Right cardiac atrium (tissue), 5 donors: Measurements from ENCODE around the gene RNF225. TPM values are rescaled to one million over a fixed set of nuclear protein-coding genes. Genes with fewer than 3 reads are reported as not detected.

Experiments
- ATAC-seq, 2 donors: fragments of 200-7000 bp; cut with Tn5 transposase; one replicate each; pipeline versions ENCODE4 v1.8.0 to v1.9.1; 2020; ENCODE audit warnings: moderate library complexity in 2 of 2, mild to moderate bottlenecking in 1 of 2
- DNase-seq, 3 donors: peaks; one replicate each; pipeline ENCODE4 v3.0.0-alpha.2; 2020
- H3K27ac ChIP-seq: one replicate; pipeline ENCODE4 v1.5.1; 2013; ENCODE audit warnings: mild to moderate bottlenecking, low read length, control low read depth, moderate library complexity
- H3K27me3 ChIP-seq: one replicate; pipeline ENCODE4 v1.6.1; 2013; ENCODE audit not compliant: control insufficient read depth, insufficient read depth
- H3K4me1 ChIP-seq: one replicate; pipeline ENCODE4 v1.6.1; 2013; ENCODE audit warnings: low read length; ENCODE audit not compliant: control insufficient read depth, insufficient read depth
- H3K4me3 ChIP-seq: one replicate; pipeline ENCODE4 v1.5.1; 2013; ENCODE audit warnings: low read length, control low read depth
- H3K9me3 ChIP-seq: one replicate; pipeline ENCODE4 v1.6.1; 2013; ENCODE audit warnings: low read length; ENCODE audit not compliant: control insufficient read depth
- WGBS: extraction: QIAGEN DNeasy Blood & Tissue Kit; methylation state at CpG from one replicate; pipeline ENCODE4 v1.1.7; 2013; 5-methylcytosine and 5-hydroxymethylcytosine counted together
- intact Hi-C, 4 donors: fragments of 100-400 bp; cut with DNase I; formaldehyde crosslinking; loops; one replicate each; pipeline versions ENCODE4 v1.11.0 to v1.14.0; 2022 to 2023
- polyA plus RNA-seq: library from polyadenylated mRNA; stranded (reverse); fragments of 200-250 nt; gene quantifications from one replicate; pipeline ENCODE4 v1.2.3, GENCODE V29; 2013
- total RNA-seq, 4 donors: library from RNA; stranded (reverse); fragmentation: NEBNext Ultra II Directional; extraction: Animal tissue kit (Norgen Biotek cat#: 25700); gene quantifications; one replicate each; pipeline ENCODE4 v1.2.1, GENCODE V29; 2021
- donor health status: healthy with polysubstance abuse.
- donor health status: DM: no; HTN: yes; CAD: no.
- donor health status: DM: no; HTN: no; CAD: no.
- donor health status: DM: no; HTN: yes; CAD: no; lungs with severe emphysema.
- donor health status: DM: yes; HTN: yes; CAD: no.

The RNF225 gene
- total and polyA plus RNA-seq, 5 donors = not detected

- no peak overlapping the region for H3K27ac ChIP-seq
- DNase-seq (peak in 1 of 3 donors; percentile 38), ATAC-seq (peak in 1 of 2 donors; percentile 5)
- no peak overlapping the region for H3K4me3 ChIP-seq
- WGBS = 73% methylated on average over 3 of the region's 3 CpGs
- H3K4me1 ChIP-seq = no peaks in the 10 kb centered on the region
- intact Hi-C loops = no loop called here
- H3K27me3 ChIP-seq = no peaks in the 10 kb centered on the region
- no peaks in the 10 kb centered on the region for H3K9me3 ChIP-seq
Measured at GRCh38 chr19:58394821-58395219, 636 bp upstream of the RNF225 start.

- Histone ChIP-seq H3K4me3 (no peak overlapping the region), H3K9me3 (no peaks in the 10 kb centered on the region), H3K27ac (no peak overlapping the region), H3K4me1 (no peaks in the 10 kb centered on the region), H3K27me3 (no peaks in the 10 kb centered on the region)
- DNase-seq (peak in 1 of 3 donors; percentile 61), ATAC-seq (no peak)
- intact Hi-C loops = no loop called here
- 4% methylated on average over 75 of the region's 75 CpGs for WGBS
Measured at GRCh38 chr19:58395979-58396627, 647 bp downstream of the RNF225 start.

DNA sequence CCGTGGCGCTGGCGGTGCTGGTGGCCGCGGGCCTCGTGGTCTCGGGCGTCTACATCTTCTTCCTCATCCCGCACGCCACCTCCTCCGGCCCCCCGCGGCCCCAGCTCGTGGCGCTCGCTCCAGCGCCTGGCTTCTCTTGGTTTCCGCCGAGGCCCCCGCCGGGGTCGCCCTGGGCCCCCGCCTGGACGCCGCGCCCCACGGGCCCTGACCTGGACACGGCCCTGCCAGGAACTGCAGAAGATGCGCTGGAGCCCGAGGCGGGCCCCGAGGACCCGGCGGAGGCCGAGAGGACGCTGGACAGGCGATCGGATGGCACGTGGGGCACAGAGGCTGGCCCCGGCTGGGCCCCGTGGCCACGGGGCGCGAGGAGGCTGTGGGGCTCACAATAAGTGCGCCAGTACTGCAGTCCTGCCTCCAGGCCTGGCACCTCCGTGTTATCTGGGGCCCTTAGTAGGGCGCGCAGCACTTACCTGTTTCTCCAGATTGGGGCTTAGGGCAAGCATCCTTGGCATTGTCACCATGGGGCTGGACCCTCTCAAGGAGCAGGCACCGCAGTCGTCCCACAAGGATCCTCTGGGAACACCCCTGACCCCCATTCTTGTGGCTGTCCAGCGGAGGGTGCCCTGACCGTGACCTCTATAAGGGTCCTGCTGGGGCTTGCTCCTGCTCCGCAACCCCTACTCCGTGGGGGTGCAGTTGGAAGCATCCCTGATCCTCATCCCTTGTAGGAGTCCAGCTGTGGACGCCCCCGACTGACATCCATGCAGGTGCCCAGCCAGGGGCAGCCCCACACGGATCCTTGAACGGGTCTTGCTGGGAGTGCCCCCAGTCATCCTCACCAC is 1.5 kb downstream of the RNF225 start:
- H3K27ac ChIP-seq = no peak overlapping the region
- no peaks in the 10 kb centered on the region for H3K4me1 ChIP-seq
- H3K27me3 ChIP-seq = no peaks in the 10 kb centered on the region
- DNase-seq (peak in 1 of 3 donors; percentile 50), ATAC-seq (no peak)
- H3K4me3 ChIP-seq = no peak overlapping the region
- no peaks in the 10 kb centered on the region for H3K9me3 ChIP-seq
- intact Hi-C loops = no loop called here
- 28% methylated on average over 58 of the region's 58 CpGs for WGBS

DNA sequence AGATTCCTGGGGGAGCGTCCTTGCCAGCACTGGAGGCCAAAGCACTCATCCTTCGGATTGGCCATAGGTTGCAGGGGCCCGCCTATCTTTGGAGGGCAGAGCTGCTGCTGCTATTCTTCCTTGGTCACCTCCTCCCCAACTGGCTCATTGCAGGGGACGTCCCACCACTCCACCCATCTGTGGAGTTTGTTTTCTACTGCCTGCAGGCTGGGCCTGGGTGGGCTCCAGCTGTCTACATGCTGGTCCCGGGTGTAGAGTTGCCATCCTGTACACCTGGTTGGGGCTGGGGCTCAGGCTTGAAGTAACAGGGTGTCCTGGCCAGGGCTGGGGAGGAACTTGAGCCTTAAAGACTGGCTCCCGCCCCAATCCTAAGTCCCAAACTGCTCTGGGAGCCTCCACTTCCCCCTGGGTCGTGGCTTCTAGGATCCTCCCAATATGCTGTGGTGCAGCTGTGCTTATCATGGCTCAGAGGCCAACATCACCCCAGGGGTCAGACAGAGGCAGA is 2.1 kb downstream of the RNF225 start:
- no peaks in the 10 kb centered on the region for H3K27me3 ChIP-seq
- no peaks in the 10 kb centered on the region for H3K9me3 ChIP-seq
- ATAC-seq (no peak), DNase-seq (no peak)
- intact Hi-C loops = no loop called here
- no peak overlapping the region for H3K27ac ChIP-seq
- no peaks in the 10 kb centered on the region for H3K4me1 ChIP-seq
- WGBS = 56% methylated on average over 7 of the region's 7 CpGs
- H3K4me3 ChIP-seq = no peak overlapping the region

DNA sequence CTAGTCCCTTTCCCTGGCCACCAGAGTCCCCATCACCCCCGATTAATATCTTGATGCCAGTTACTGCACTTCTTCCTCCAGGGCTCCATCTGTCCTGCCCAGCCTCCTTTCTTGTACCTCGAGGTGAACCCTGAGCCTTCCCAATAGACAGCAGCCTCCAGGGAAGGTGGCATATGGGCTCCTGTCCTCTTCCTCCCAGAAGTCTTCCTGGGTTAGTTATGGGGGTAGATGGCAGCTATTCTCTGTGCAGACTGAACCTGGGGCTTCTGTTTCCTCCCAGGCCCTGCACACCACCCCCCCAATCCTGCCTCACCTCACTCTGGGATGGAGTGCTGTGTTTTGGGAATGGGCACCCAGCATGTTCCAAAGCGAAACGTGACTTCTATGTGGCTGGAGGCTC is 2.6 kb downstream of the RNF225 start:
- intact Hi-C loops = no loop called here
- no peak for ATAC-seq
- Histone ChIP-seq H3K27me3 (no peaks in the 10 kb centered on the region), H3K27ac (no peak overlapping the region), H3K4me3 (no peak overlapping the region), H3K4me1 (no peaks in the 10 kb centered on the region), H3K9me3 (no peaks in the 10 kb centered on the region)
- 82% methylated on average over 4 of the region's 4 CpGs for WGBS
- DNase-seq = no peak

GRCh38 chr19:58398545-58398944 is 3.1 kb downstream of the RNF225 start:
- Histone ChIP-seq H3K9me3 (no peaks in the 10 kb centered on the region), H3K4me3 (no peak overlapping the region), H3K27me3 (no peaks in the 10 kb centered on the region), H3K4me1 (no peaks in the 10 kb centered on the region), H3K27ac (no peak overlapping the region)
- intact Hi-C loops = no loop called here
- 91% methylated on average over 6 of the region's 6 CpGs for WGBS
- no peak for DNase-seq
- ATAC-seq = no peak

DNA sequence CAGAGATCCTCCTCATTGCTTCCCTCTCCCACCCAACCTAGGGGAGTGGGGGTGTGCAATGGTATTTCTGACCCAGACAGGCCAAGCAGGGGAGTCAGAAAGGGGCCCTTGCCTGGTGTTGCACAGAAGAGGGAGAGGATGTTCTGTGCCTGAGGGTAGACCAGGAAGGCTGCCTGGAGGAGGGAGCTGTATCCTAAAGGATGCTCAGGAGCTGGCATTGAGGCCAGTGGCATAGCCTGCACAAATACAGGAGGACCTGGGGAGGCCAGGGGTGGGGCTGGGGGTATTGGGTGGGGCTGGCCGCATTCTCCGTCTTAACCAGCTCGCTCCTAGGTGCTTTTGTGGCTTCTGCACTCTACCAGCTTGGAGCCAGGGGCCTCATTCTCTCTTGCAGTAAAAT is 4.4 kb downstream of the RNF225 start:
- intact Hi-C loops = no loop called here
- DNase-seq = no peak
- no peaks in the 10 kb centered on the region for H3K4me1 ChIP-seq
- H3K27ac ChIP-seq = no peak overlapping the region
- no peaks in the 10 kb centered on the region for H3K27me3 ChIP-seq
- no peak for ATAC-seq
- 99% methylated on average over 3 of the region's 3 CpGs for WGBS
- no peak overlapping the region for H3K4me3 ChIP-seq
- no peaks in the 10 kb centered on the region for H3K9me3 ChIP-seq

DNA sequence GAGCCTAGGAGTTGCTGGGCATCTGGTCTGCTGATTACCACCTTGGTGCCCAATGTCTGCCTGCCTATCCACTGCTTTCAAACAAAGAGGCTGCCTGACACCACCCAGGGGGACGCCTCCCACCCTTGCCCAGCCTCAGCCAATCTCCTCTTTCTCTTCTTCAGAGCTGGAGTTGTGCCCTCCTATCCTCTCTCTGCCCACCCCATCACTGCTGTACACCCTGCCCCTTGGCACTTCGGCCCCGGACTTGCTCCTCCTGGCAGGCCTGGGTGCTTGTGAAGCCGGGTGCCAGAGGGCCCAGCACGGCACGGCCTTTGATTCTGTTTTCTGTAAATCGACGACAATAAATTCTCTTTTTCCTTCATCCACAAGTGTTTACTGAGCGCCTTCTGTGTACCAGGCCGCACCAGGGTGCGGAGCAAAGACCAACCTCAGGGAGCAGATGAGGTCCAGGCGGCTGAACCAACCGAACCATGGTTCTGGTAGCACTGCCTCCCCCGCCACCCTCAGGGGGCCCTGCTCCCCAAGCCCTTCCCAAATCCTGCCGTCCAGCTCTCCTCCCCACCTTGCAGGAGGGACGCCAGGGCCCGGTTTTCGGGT is 5.0 kb downstream of the RNF225 start:
- ATAC-seq (no peak), DNase-seq (peak in 1 of 3 donors; percentile 69)
- no peaks in the 10 kb centered on the region for H3K27me3 ChIP-seq
- no peaks in the 10 kb centered on the region for H3K9me3 ChIP-seq
- H3K4me1 ChIP-seq = no peaks in the 10 kb centered on the region
- H3K4me3 ChIP-seq = peak overlapping the region; percentile 42
- intact Hi-C loops = no loop called here
- H3K27ac ChIP-seq = no peak overlapping the region
- 57% methylated on average over 18 of the region's 18 CpGs for WGBS

- WGBS = 2% methylated on average over 80 of the region's 80 CpGs
- no peaks in the 10 kb centered on the region for H3K9me3 ChIP-seq
- H3K4me1 ChIP-seq = no peaks in the 10 kb centered on the region
- H3K4me3 ChIP-seq = peak overlapping the region; percentile 50
- no peaks in the 10 kb centered on the region for H3K27me3 ChIP-seq
- peak; percentile 100 for DNase-seq
- ATAC-seq = peak; percentile 99
- no peak overlapping the region for H3K27ac ChIP-seq
- intact Hi-C loops = no loop called here
Measured at GRCh38 chr19:58400916-58401839, 5.7 kb downstream of the RNF225 start.

GRCh38 chr19:58401840-58402421 is 6.5 kb downstream of the RNF225 start:
- peak overlapping the region; percentile 50 for H3K4me3 ChIP-seq
- H3K4me1 ChIP-seq = no peaks in the 10 kb centered on the region
- no peak overlapping the region for H3K27ac ChIP-seq
- intact Hi-C loops = no loop called here
- no peaks in the 10 kb centered on the region for H3K27me3 ChIP-seq
- DNase-seq (no peak), ATAC-seq (no peak)
- no peaks in the 10 kb centered on the region for H3K9me3 ChIP-seq
- WGBS = 36% methylated on average over 23 of the region's 23 CpGs
